HG03280 (cell line): ENCODE measurements around the gene MST1R.
A peak's percentile ranks its signal among the peaks of the same experiment; 100 is the strongest.
"Not testable (repeated sequence)": the region's sequence is repeated elsewhere in the genome, so short reads cannot be mapped to it uniquely, and the experiment has no call there.

Experiments
- ATAC-seq: cut with Tn5 transposase; IDR thresholded peaks from one replicate; pipeline ENCODE4 v1.9.1; 2021; ENCODE audit warnings: mild to moderate bottlenecking, moderate library complexity; ENCODE audit not compliant: unreplicated experiment

The MST1R gene

GRCh38 chr3:49903451-49904424 is at the start of gene MST1R:
Gene MST1R (minus strand): TSS chr3:49903873. CDS start chr3:49903609, 264 bp downstream.
- peak; percentile 62 for ATAC-seq

GRCh38 chr3:49952924-49953323 is 49.3 kb upstream of the MST1R start:
- ATAC-seq, result no peak

GRCh38 chr3:49942651-49943050 is 39.0 kb upstream of the MST1R start:
- no peak for ATAC-seq

- no peak for ATAC-seq
Measured at GRCh38 chr3:49940667-49941249, 37.1 kb upstream of the MST1R start.

- ATAC-seq, result peak; percentile 92
Measured at GRCh38 chr3:49939858-49940666, 36.4 kb upstream of the MST1R start, which contains the start of gene RBM6. Gene RBM6 (plus strand): TSS chr3:49940150. CDS start chr3:49962642, 22,492 bp downstream.

GRCh38 chr3:49937090-49937489 is 33.4 kb upstream of the MST1R start:
- no peak for ATAC-seq

- not testable (repeated sequence) for ATAC-seq
Measured at GRCh38 chr3:49932281-49932680, 28.6 kb upstream of the MST1R start.

- no peak for ATAC-seq
Measured at GRCh38 chr3:49930922-49931321, 27.2 kb upstream of the MST1R start.

- ATAC-seq, result no peak
Measured at GRCh38 chr3:49930168-49930690, 26.6 kb upstream of the MST1R start.

GRCh38 chr3:49929291-49930167 is 25.9 kb upstream of the MST1R start, which contains the start of gene MON1A:
Gene MON1A (minus strand): TSS chr3:49929811. CDS start chr3:49913346, 16,465 bp downstream.
- ATAC-seq, result peak; percentile 94

- no peak for ATAC-seq
Measured at GRCh38 chr3:49928481-49929017, 24.9 kb upstream of the MST1R start.

- ATAC-seq, result no peak
Measured at GRCh38 chr3:49927798-49928197, 24.1 kb upstream of the MST1R start.

GRCh38 chr3:49926117-49926728 is 22.6 kb upstream of the MST1R start:
- no peak for ATAC-seq

GRCh38 chr3:49925485-49925884 is 21.8 kb upstream of the MST1R start:
- no peak for ATAC-seq

GRCh38 chr3:49924683-49925082 is 21.0 kb upstream of the MST1R start:
- no peak for ATAC-seq

- ATAC-seq, result not testable (repeated sequence)
Measured at GRCh38 chr3:49917806-49918590, 14.3 kb upstream of the MST1R start.

- ATAC-seq, result no peak
Measured at GRCh38 chr3:49916686-49917085, 13.0 kb upstream of the MST1R start.

GRCh38 chr3:49914906-49915305 is 11.2 kb upstream of the MST1R start:
- ATAC-seq, result no peak
